Heart right ventricle (tissue), 16 donors: ENCODE results near the gene ABHD17A. TPM values are rescaled to one million over a fixed set of nuclear protein-coding genes. Genes with fewer than 3 reads are reported as not detected.
A peak's percentile ranks its signal among the peaks of the same experiment; 100 is the strongest.
"Not testable (repeated sequence)": the region's sequence is repeated elsewhere in the genome, so short reads cannot be mapped to it uniquely, and the experiment has no call there.

Source experiments
- ATAC-seq, 8 donors: fragments of 200-7000 bp; cut with Tn5 transposase; one replicate each; pipeline ENCODE4 v1.9.1; 2020; ENCODE audit warnings: mild to moderate bottlenecking in 8 of 8, moderate library complexity in 8 of 8, moderate number of reproducible peaks in 1 of 8
- DNase-seq, 2 donors: peaks; one replicate each; pipeline ENCODE4 v3.0.0-alpha.2; 2020
- H3K27ac ChIP-seq, 10 donors: fragments of 200-600 bp; sonication (generic) in 2 of 10; one replicate each; pipeline versions ENCODE4 v1.5.0 to v1.8.0; 2020 to 2022; ENCODE audit warnings: mild to moderate bottlenecking in 3 of 10
- H3K27me3 ChIP-seq, 7 donors: fragments of 200-600 bp; one replicate each; pipeline ENCODE4 v1.8.0; 2021 to 2022; ENCODE audit warnings: mild to moderate bottlenecking in 2 of 7
- H3K36me3 ChIP-seq, 9 donors: fragments of 200-600 bp; sonication (generic) in 1 of 9; one replicate each; pipeline versions ENCODE4 v1.5.0 to v1.8.0; 2020 to 2022; ENCODE audit warnings: mild to moderate bottlenecking in 2 of 9
- H3K4me1 ChIP-seq, 9 donors: fragments of 200-600 bp; sonication (generic) in 1 of 9; one replicate each; pipeline versions ENCODE4 v1.5.0 to v1.8.0; 2020 to 2022; ENCODE audit warnings: mild to moderate bottlenecking in 4 of 9
- H3K4me3 ChIP-seq, 10 donors: fragments of 200-600 bp; sonication (generic) in 2 of 10; one replicate each; pipeline versions ENCODE4 v1.5.0 to v1.8.0; 2020 to 2022; ENCODE audit warnings: mild to moderate bottlenecking in 7 of 10, moderate library complexity in 2 of 10
- H3K9me3 ChIP-seq, 11 donors: fragments of 200-600 bp in 10 of 11; sonication (generic) in 2 of 11; one replicate each; pipeline versions ENCODE4 v1.5.0 to v1.8.0; 2013 to 2022; ENCODE audit warnings: mild to moderate bottlenecking in 2 of 11, control low read depth in 1 of 11, moderate library complexity in 1 of 11
- WGBS, 2 donors: extraction: QIAGEN DNeasy Blood & Tissue Kit; methylation state at CpG; one replicate each; pipeline ENCODE4 v1.1.7; 2013; ENCODE audit warnings: inconsistent platforms in 1 of 2; 5-methylcytosine and 5-hydroxymethylcytosine counted together
- intact Hi-C, 10 donors: fragments of 100-400 bp; cut with DNase I; formaldehyde crosslinking; loops; one replicate each; pipeline versions ENCODE4 v1.11.1 to v1.14.2; 2022
- long read RNA-seq, 3 donors: library from polyadenylated mRNA; unstranded; transcript quantifications; one replicate each; pipeline ENCODE4 v2.0.0, GENCODE V29; 2020 to 2021
- polyA plus RNA-seq, 2 donors: library from polyadenylated mRNA; stranded (reverse); fragments of 200-250 nt; gene quantifications; one replicate each; pipeline ENCODE4 v1.2.3, GENCODE V29; 2013
- total RNA-seq, 10 donors: library from RNA; stranded (reverse); fragmentation: NEBNext Ultra II Directional in 3 of 10; extraction: Animal tissue kit (Norgen Biotek cat#: 25700) in 3 of 10; gene quantifications; one replicate each; pipeline versions ENCODE4 v1.2.1 to v1.2.4, GENCODE V29; 2021 to 2023
- TF ChIP-seq, protein P1 (sequence below), 9 donors: fragments of 200-600 bp; sonication (generic) in 2 of 9; IDR thresholded peaks; one replicate each; pipeline versions ENCODE4 v1.5.0 to v1.8.0; 2021 to 2022; ENCODE audit warnings: antibody characterized with exemption in 9 of 9, mild to moderate bottlenecking in 5 of 9, moderate library complexity in 1 of 9
- donor health status: Arrhythmogenic right ventricular cardiomyopathy.
- donor health status: ischemic (EF 13 %, LVEDD 7.1; RV severe dilation, severe dysfunction).
- donor health status: healthy with polysubstance abuse.
- donor health status: DM: no; HTN: yes; CAD: no.
- donor health status: DM: no; HTN: no; CAD: no.
- donor health status: ischemic (EF 25% LVEDD 6.9; RV normal size, moderate dysfunction).
- donor health status: ischemic (EF 25% LVEDD 5.7; RV mildly dilated, moderate dysfunction).
- donor health status: healthy.
- donor health status: DM: yes; HTN: yes; CAD: no.
- donor health status: Ischemic cardiomyopathy.
- donor health status: ischemic (EF 35%, LVEDD 5.7; RV mildly dilated, moderate dysfunction).
- donor health status: nonischemic (EF 11% LVEDD 7.7; RV severe dilation, severe dysfunction).
- donor health status: DM: yes; HTN: yes; CAD: no.
- donor health status: PGD.
- donor health status: ischemic (EF 29% LVEDD 5.4; RV normal size, mild dysfunction).
- donor health status: nonischemic (EF 23%, LVEDD 6.1; RV moderate dilation, normal function).

ABHD17A gene
- 10 to 100 TPM; 45.1 to 68.0 (median 57.0) TPM for total RNA-seq
- 100 to 1,000 TPM in 1 of 2 donors, 10 to 100 TPM in 1; 93.6 to 185 TPM for polyA plus RNA-seq
- long read RNA-seq, donor 1, full-length matches to known transcripts, result 97 of 172 reads
- long read RNA-seq, donor 1, partial matches to known transcripts, result 49 of 172 reads
- long read RNA-seq, donor 1, other reads (novel, unspliced or antisense), result 26 of 172 reads
- long read RNA-seq, donor 2, full-length matches to known transcripts, result 112 of 176 reads
- long read RNA-seq, donor 2, partial matches to known transcripts, result 51 of 176 reads
- long read RNA-seq, donor 2, other reads (novel, unspliced or antisense), result 13 of 176 reads
- long read RNA-seq, donor 3, transcript ABHD17A-202 (5 exons, 1,757 nt), result major isoform, 6 of 17 reads
- long read RNA-seq, donor 3, partial matches to known transcripts, result 5 of 17 reads
- long read RNA-seq, donor 3, other reads (novel, unspliced or antisense), result 6 of 17 reads

DNA sequence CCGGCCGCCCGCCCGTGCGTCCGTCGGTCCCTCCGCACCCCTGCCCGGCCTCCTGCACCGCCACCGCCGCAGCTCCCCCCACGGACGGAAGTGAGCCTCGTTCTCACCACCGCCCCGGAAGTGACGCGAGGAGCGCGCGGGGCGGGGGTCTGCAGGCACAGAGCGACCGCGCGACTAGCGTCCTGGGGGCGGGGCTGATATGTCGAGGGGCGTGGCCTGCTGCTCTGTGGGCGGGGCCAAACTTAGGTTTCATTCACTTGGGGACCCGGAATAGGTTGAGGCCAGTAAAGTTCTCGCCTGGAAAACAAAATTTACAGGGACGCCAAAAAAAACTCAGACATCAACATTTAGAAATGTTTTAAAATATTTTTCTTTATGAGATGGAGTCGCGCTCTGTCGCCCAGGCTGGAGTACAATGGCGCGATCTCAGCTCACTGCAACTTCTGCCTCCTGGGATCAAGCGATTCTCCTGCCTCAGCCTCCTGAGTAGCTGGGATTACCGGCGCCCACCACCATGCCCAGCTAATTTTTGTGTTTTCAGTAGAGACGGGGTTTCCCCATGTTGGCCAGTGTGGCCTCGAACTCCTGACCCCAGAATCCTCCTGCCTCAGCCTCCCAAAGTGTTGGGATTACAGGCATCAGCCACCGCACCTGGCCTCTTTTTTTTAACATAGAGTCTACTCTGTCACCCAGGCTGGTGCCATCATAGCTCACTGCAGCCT lies at the start of gene ABHD17A:
Gene ABHD17A (minus strand): TSS at position 99 of the 722 bp plus-strand sequence. CDS start 3,930 bp downstream, outside the sequence.
- peak; percentile 89 to 96 (median 94) for ATAC-seq
- H3K27ac ChIP-seq, result peak within 1 kb of the TSS; percentile 89 to 99 (median 96)
- H3K4me3 ChIP-seq, result peak within 1 kb of the TSS; percentile 87 to 100 (median 96)
- DNase-seq, result peak; percentile 94 to 95
- H3K9me3 ChIP-seq, H3K27me3 ChIP-seq, intact Hi-C loops: not testable (repeated sequence)
- peaks cover 0 to 12% (median 0%) of the 10 kb centered on the region in 9 donors for H3K36me3 ChIP-seq
- H3K4me1 ChIP-seq, result peaks cover 24 to 59% (median 46%) of the 10 kb centered on the region in 9 donors
- WGBS, 2 donors, result 25 to 28% methylated on average over 35 to 37 of the region's 46 CpGs

- Histone ChIP-seq H3K36me3 (no peaks in the 10 kb centered on the region), H3K27me3 (no peaks in the 10 kb centered on the region), H3K27ac (no peak overlapping the region), H3K4me1 (peaks cover 5 to 23% (median 19%) of the 10 kb centered on the region in 9 donors), H3K9me3 (peaks cover 0 to 9% (median 0%) of the 10 kb centered on the region in 11 donors), H3K4me3 (no peak overlapping the region)
- TF ChIP-seq, protein P1, sequence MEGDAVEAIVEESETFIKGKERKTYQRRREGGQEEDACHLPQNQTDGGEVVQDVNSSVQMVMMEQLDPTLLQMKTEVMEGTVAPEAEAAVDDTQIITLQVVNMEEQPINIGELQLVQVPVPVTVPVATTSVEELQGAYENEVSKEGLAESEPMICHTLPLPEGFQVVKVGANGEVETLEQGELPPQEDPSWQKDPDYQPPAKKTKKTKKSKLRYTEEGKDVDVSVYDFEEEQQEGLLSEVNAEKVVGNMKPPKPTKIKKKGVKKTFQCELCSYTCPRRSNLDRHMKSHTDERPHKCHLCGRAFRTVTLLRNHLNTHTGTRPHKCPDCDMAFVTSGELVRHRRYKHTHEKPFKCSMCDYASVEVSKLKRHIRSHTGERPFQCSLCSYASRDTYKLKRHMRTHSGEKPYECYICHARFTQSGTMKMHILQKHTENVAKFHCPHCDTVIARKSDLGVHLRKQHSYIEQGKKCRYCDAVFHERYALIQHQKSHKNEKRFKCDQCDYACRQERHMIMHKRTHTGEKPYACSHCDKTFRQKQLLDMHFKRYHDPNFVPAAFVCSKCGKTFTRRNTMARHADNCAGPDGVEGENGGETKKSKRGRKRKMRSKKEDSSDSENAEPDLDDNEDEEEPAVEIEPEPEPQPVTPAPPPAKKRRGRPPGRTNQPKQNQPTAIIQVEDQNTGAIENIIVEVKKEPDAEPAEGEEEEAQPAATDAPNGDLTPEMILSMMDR (IDR thresholded peaks at IDR 0.05), result no peak
- ATAC-seq (no peak), DNase-seq (no peak)
- 91 to 92% methylated on average over 8 of the region's 8 CpGs for WGBS, 2 donors
- intact Hi-C loops, result loop anchor here in 5 of 10 donors (2.0 to 10.0 kb wide), 4 partner anchors 61 to 1571 kb away; partner anchors contain the start of genes BTBD2 (in 1 of the 5), DOHH (in 1 of the 5) and FZR1 (in 1 of the 5)
Observed at GRCh38 chr19:1933942-1934341, 48.6 kb upstream of the ABHD17A start.

GRCh38 chr19:1933244-1933643 lies 47.9 kb upstream of the ABHD17A start:
- ATAC-seq, result no peak
- H3K9me3 ChIP-seq, result peaks cover 0 to 9% (median 0%) of the 10 kb centered on the region in 11 donors
- H3K36me3 ChIP-seq, result no peaks in the 10 kb centered on the region
- H3K4me1 ChIP-seq, result peaks cover 5 to 25% (median 19%) of the 10 kb centered on the region in 9 donors
- H3K27ac ChIP-seq, result no peak overlapping the region
- TF ChIP-seq, protein P1 (IDR thresholded peaks at IDR 0.05), result no peak
- DNase-seq, result no peak
- WGBS, 2 donors, result 73% methylated on average over 7 of the region's 7 CpGs
- intact Hi-C loops, result loop anchor here in 4 of 10 donors (5.0 to 10.0 kb wide), 3 partner anchors 84 to 1572 kb away; partner anchors contain the start of genes BTBD2 (in 1 of the 4), DOHH (in 1 of the 4) and FZR1 (in 1 of the 4)
- no peaks in the 10 kb centered on the region for H3K27me3 ChIP-seq
- no peak overlapping the region for H3K4me3 ChIP-seq

DNA sequence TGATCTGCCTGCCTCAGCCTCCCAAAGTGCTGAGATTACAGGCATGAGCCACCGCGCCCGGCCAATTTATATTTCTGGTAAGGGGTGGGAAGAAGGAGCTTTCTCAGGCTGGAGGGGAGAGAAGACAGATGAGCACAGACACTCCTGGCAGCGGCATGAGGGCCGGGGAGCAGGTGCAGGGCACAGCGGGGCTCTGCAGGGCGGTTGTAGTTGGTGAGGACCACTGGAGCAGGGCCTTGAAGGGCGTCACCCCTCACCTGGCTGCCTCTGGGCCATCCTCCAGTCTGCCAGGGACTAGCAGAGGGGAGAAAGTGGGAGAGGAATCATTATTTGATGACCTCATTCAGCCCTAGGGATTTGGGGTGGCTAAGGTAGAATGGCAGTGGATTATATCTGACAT lies 47.1 kb upstream of the ABHD17A start:
- peaks cover 5 to 25% (median 19%) of the 10 kb centered on the region in 9 donors for H3K4me1 ChIP-seq
- H3K9me3 ChIP-seq, result peaks cover 0 to 9% (median 0%) of the 10 kb centered on the region in 11 donors
- no peaks in the 10 kb centered on the region for H3K27me3 ChIP-seq
- 90 to 92% methylated on average over 8 of the region's 8 CpGs for WGBS, 2 donors
- ATAC-seq (no peak), DNase-seq (no peak)
- intact Hi-C loops, result loop anchor here in 4 of 10 donors (5.0 to 10.0 kb wide), 3 partner anchors 85 to 1572 kb away; partner anchors contain the start of genes BTBD2 (in 1 of the 4), DOHH (in 1 of the 4) and FZR1 (in 1 of the 4)
- no peak overlapping the region for H3K4me3 ChIP-seq
- no peaks in the 10 kb centered on the region for H3K36me3 ChIP-seq
- TF ChIP-seq, protein P1 (IDR thresholded peaks at IDR 0.05), result no peak
- H3K27ac ChIP-seq, result no peak overlapping the region
